Mesothelial cell of epicardium (in vitro differentiated cells): ENCODE measurements around the gene ZNF83. TPM values are rescaled to one million over a fixed set of nuclear protein-coding genes. Genes with fewer than 3 reads are reported as not detected.

ENCODE experiments used
- DNase-seq, 2 experiments: peaks; one replicate each; pipeline ENCODE4 v3.0.0; 2021; ENCODE audit warnings: low spot score in 2 of 2; ENCODE audit not compliant: unreplicated experiment in 2 of 2
- H3K27ac Mint-ChIP-seq: 2 replicates; pipeline ENCODE4 v1.8.0; 2021; ENCODE audit warnings: mixed read lengths
- H3K27me3 Mint-ChIP-seq: 2 replicates; pipeline ENCODE4 v1.8.0; 2021; ENCODE audit warnings: low read depth, mixed read lengths
- H3K36me3 Mint-ChIP-seq: 2 replicates; pipeline ENCODE4 v1.8.0; 2021; ENCODE audit warnings: mixed read lengths
- H3K4me1 Mint-ChIP-seq: 2 replicates; pipeline ENCODE4 v1.8.0; 2021; ENCODE audit warnings: mixed read lengths
- H3K4me3 Mint-ChIP-seq: 2 replicates; pipeline ENCODE4 v1.8.0; 2021; ENCODE audit warnings: mild to moderate bottlenecking, moderate library complexity, mixed read lengths
- H3K9me3 Mint-ChIP-seq: 2 replicates; pipeline ENCODE4 v1.8.0; 2021; ENCODE audit warnings: mixed read lengths
- CTCF ChIP-seq: fragments of 200-600 bp; sonication (generic); IDR thresholded peaks from one replicate; pipeline ENCODE4 v1.5.0; 2021; ENCODE audit warnings: antibody characterized with exemption; ENCODE audit not compliant: unreplicated experiment
- total RNA-seq: library from RNA; stranded (reverse); gene quantifications from 3 replicates; pipeline ENCODE4 v1.2.1, GENCODE V29; 2021

Gene ZNF83
- total RNA-seq, 1 donor from 2014 or later = 143 TPM

- Mint-ChIP-seq H3K36me3 (peaks cover 26% of the 10 kb centered on the region), H3K9me3 (peaks cover 4% of the 10 kb centered on the region), H3K27ac (no peak overlapping the region), H3K27me3 (no peaks in the 10 kb centered on the region), H3K4me3 (no peak overlapping the region), H3K4me1 (no peaks in the 10 kb centered on the region)
- DNase-seq = no peak
- TF ChIP-seq CTCF = no peak
These were observed 34.9 kb upstream of the ZNF83 start for GRCh38 chr19:52673014-52673413.

GRCh38 chr19:52670046-52670445, 31.9 kb upstream of the ZNF83 start:
- Mint-ChIP-seq H3K9me3 (no peaks in the 10 kb centered on the region), H3K4me3 (no peak overlapping the region), H3K36me3 (peaks cover 16% of the 10 kb centered on the region), H3K27ac (peak overlapping the region; percentile 19), H3K4me1 (peaks cover 8% of the 10 kb centered on the region), H3K27me3 (no peaks in the 10 kb centered on the region)
- no peak for TF ChIP-seq CTCF
- DNase-seq = no peak

- Mint-ChIP-seq H3K36me3 (peaks cover 12% of the 10 kb centered on the region), H3K27ac (no peak overlapping the region)
These were observed 31.4 kb upstream of the ZNF83 start for GRCh38 chr19:52669586-52669985.

GRCh38 chr19:52667972-52668371, 29.8 kb upstream of the ZNF83 start:
- TF ChIP-seq CTCF = no peak
- peaks cover 8% of the 10 kb centered on the region for H3K36me3 Mint-ChIP-seq

More at GRCh38 chr19:52669586-52669985, 31.4 kb upstream of the ZNF83 start:
- H3K4me1 Mint-ChIP-seq = peaks cover 8% of the 10 kb centered on the region
- H3K4me3 Mint-ChIP-seq = no peak overlapping the region
- no peak for TF ChIP-seq CTCF
- no peaks in the 10 kb centered on the region for H3K9me3 Mint-ChIP-seq
- no peak for DNase-seq
- H3K27me3 Mint-ChIP-seq = no peaks in the 10 kb centered on the region

GRCh38 chr19:52666506-52666905, 28.4 kb upstream of the ZNF83 start:
- no peak for DNase-seq
- Mint-ChIP-seq H3K9me3 (no peaks in the 10 kb centered on the region), H3K36me3 (peaks cover 12% of the 10 kb centered on the region), H3K4me1 (peaks cover 8% of the 10 kb centered on the region), H3K27ac (no peak overlapping the region), H3K27me3 (no peaks in the 10 kb centered on the region), H3K4me3 (no peak overlapping the region)
- no peak for TF ChIP-seq CTCF

More at GRCh38 chr19:52667972-52668371, 29.8 kb upstream of the ZNF83 start:
- DNase-seq = no peak
- H3K27me3 Mint-ChIP-seq = no peaks in the 10 kb centered on the region
- H3K4me1 Mint-ChIP-seq = peaks cover 8% of the 10 kb centered on the region
- H3K4me3 Mint-ChIP-seq = no peak overlapping the region
- no peak overlapping the region for H3K27ac Mint-ChIP-seq
- no peaks in the 10 kb centered on the region for H3K9me3 Mint-ChIP-seq

- no peak for TF ChIP-seq CTCF
- peak overlapping the region; percentile 14 for H3K27ac Mint-ChIP-seq
- no peak for DNase-seq
- no peaks in the 10 kb centered on the region for H3K9me3 Mint-ChIP-seq
- no peaks in the 10 kb centered on the region for H3K27me3 Mint-ChIP-seq
- H3K36me3 Mint-ChIP-seq = peaks cover 12% of the 10 kb centered on the region
- H3K4me1 Mint-ChIP-seq = peaks cover 8% of the 10 kb centered on the region
- no peak overlapping the region for H3K4me3 Mint-ChIP-seq
These were observed 27.4 kb upstream of the ZNF83 start for GRCh38 chr19:52665529-52665928.
